K562 (cell line): ENCODE results near the gene TMSB4X. TPM values are rescaled to one million over a fixed set of nuclear protein-coding genes. Genes with fewer than 3 reads are reported as not detected.

Experiments
- CGGBP1 ChIP-seq: fragments of 250-450 bp; sonication (Bioruptor Pico); IDR thresholded peaks from 2 replicates; pipeline ENCODE4 v1.9.0; 2021; ENCODE audit warnings: mild to moderate bottlenecking
- ELK3 ChIP-seq: fragments of 450-650 bp; formaldehyde crosslinking; IDR thresholded peaks from 2 replicates; pipeline ENCODE4 v1.4.0; 2020; ENCODE audit warnings: mild to moderate bottlenecking
- MAFK ChIP-seq: IDR thresholded peaks from 2 replicates; pipeline ENCODE4 v1.6.1; 2011; ENCODE audit warnings: low read length, improper control_type of control experiment
- MTA3 ChIP-seq: fragments of 450-650 bp; formaldehyde crosslinking; IDR thresholded peaks from 2 replicates; pipeline ENCODE4 v1.6.1; 2017; ENCODE audit warnings: mild to moderate bottlenecking, borderline replicate concordance
- NKRF ChIP-seq: fragments of 450-650 bp; IDR thresholded peaks from 2 replicates; pipeline ENCODE4 v1.6.1; 2016; ENCODE audit warnings: borderline replicate concordance
- PHTF2 ChIP-seq: fragments of 250-450 bp; sonication (Bioruptor Pico); IDR thresholded peaks from 2 replicates; pipeline ENCODE4 v1.5.0; 2021; ENCODE audit warnings: mild to moderate bottlenecking
- RHOXF2B ChIP-seq: fragments of 250-450 bp; sonication (Bioruptor Pico); conservative IDR thresholded peaks from 2 replicates; pipeline ENCODE4 v1.5.1; 2021
- SAP30 ChIP-seq: fragments of 200-600 bp; sonication (generic); IDR thresholded peaks from 2 replicates; pipeline ENCODE4 v1.6.1; 2012; ENCODE audit warnings: borderline replicate concordance, low read depth, mild to moderate bottlenecking, moderate library complexity, low read length, control low read depth, inconsistent platforms; ENCODE audit not compliant: insufficient read depth, poor library complexity, severe bottlenecking
- SP1 ChIP-seq: sonication (generic); formaldehyde crosslinking; IDR thresholded peaks from 2 replicates; pipeline ENCODE4 v1.8.1; 2022; ENCODE audit warnings: mild to moderate bottlenecking, missing genetic modification reagents
- XRCC4 ChIP-seq: IDR thresholded peaks from one replicate; pipeline ENCODE4 v1.6.1; 2011; ENCODE audit not compliant: insufficient read depth, insufficient read length; ENCODE audit errors: extremely low read depth
- ZNF318 ChIP-seq, 2 experiments: fragments of 450-650 bp; IDR thresholded peaks; 2 replicates each; pipeline ENCODE4 v1.6.1; 2016; ENCODE audit warnings: mild to moderate bottlenecking in 2 of 2, borderline replicate concordance in 1 of 2, low read depth in 1 of 2, moderate library complexity in 1 of 2
- polyA plus RNA-seq, 8 experiments: library from polyadenylated mRNA; depleted of rRNA in 4 of 8; stranded (reverse) in 5 of 8; unstranded in 3 of 8; fragments of >200 nt; fragmentation: Nextera tagmentation in 2 of 8; fragmentation: Illumina TruSeq in 1 of 8; extraction: Ambion mirVana in 2 of 8; extraction: Trizol in 1 of 8; gene quantifications; 2 replicates each; pipeline versions ENCODE4 v1.2.1 to v1.2.3, GENCODE V29; 2011 to 2014; ENCODE audit warnings: inconsistent platforms in 1 of 8, missing spikeins in 1 of 8
- total RNA-seq, 7 experiments: library from RNA; depleted of rRNA in 6 of 7; stranded (reverse); fragments of >200 nt in 6 of 7; fragmentation: Illumina TruSeq in 2 of 7; extraction: Trizol in 2 of 7; gene quantifications; 2 replicates each; pipeline versions ENCODE4 v1.2.1 to v1.2.3, GENCODE V29; 2011 to 2021; ENCODE audit warnings: low replicate concordance in 1 of 7

Gene TMSB4X
- total and polyA plus RNA-seq, 9 of the 15 experiments (the other 6 are each of a cell fraction or from before 2014, with no cell fraction given): 1,035 to 2,035 (median 1,529) TPM

GRCh38 chrX:12962041-12962504, 12.8 kb upstream of the TMSB4X start (continued):
- TF ChIP-seq SAP30 (no peak), SP1 (CRISPR knock-in tag) (no peak), PHTF2 (CRISPR knock-in tag) (no peak), ZNF318 (IDR thresholded peaks at IDR 0.05; ENCODE audit: borderline replicate concordance in 1 of 2, low read depth in 1 of 2) (no peak), ELK3 (CRISPR knock-in tag) (no peak), XRCC4 (no peak), NKRF (no peak), MTA3 (no peak), RHOXF2B (CRISPR knock-in tag) (no peak), MAFK (no peak), CGGBP1 (CRISPR knock-in tag) (no peak)
